ENCODE measurements around the gene MYO3A.

MYO3A gene

DNA sequence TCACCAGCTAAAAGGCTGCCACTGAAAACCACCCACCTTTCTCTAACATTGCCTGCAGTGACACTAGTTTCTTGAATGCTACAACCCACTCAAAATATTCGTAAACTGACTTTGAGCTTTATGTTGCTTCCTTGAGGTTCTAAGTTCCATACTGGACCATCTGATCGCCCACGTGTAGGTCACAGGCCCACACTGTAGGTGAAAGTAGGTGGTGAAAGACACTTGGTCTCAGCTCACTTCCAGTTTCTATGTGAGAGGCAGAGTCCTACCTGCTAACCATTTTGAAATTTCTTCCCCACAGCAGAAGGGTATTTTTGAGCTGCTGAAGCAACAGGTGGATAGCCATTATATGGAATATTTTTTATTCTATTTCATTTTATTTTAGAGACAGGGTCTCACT, 97.3 kb downstream of the MYO3A start:
- no peak overlapping the region for H3K9ac ChIP-seq (ENCODE audit: low read length)
- H3K4me1 ChIP-seq (ENCODE audit: low read length) = no peaks in the 10 kb centered on the region
- H4K20me1 ChIP-seq (ENCODE audit: insufficient read depth, low read length) = no peaks in the 10 kb centered on the region
- H3K4me2 ChIP-seq (ENCODE audit: low read depth, low read length) = no peak overlapping the region
- no peaks in the 10 kb centered on the region for H3F3A ChIP-seq (ENCODE audit: insufficient read depth, low read length)
- no peaks in the 10 kb centered on the region for H3K36me3 ChIP-seq (replicated peaks; ENCODE audit: insufficient read depth, low read length)
- H2AFZ ChIP-seq (ENCODE audit: low read length) = no peak overlapping the region
- no peaks in the 10 kb centered on the region for H3K9me2 ChIP-seq (replicated peaks; ENCODE audit: insufficient read depth, low read length)
- H3K27me3 ChIP-seq (replicated peaks; ENCODE audit: insufficient read depth, low read length) = no peaks in the 10 kb centered on the region
- no peak overlapping the region for H3K27ac ChIP-seq (ENCODE audit: low read length)
- H3K79me2 ChIP-seq (ENCODE audit: low read length) = no peaks in the 10 kb centered on the region
- no peak overlapping the region for H3K4me3 ChIP-seq (ENCODE audit: low read length)
- DNase-seq = no peak
- H3K9me3 ChIP-seq (replicated peaks; ENCODE audit: insufficient read depth, low read length) = no peaks in the 10 kb centered on the region
- TF ChIP-seq EZH2phosphoT487 (IDR thresholded peaks at IDR 0.05; ENCODE audit: low read length) (no peak), EZH2 (optimal IDR thresholded peaks at IDR 0.05; ENCODE audit: low read depth, low read length) (no peak)
- TF ChIP-seq, protein P1, sequence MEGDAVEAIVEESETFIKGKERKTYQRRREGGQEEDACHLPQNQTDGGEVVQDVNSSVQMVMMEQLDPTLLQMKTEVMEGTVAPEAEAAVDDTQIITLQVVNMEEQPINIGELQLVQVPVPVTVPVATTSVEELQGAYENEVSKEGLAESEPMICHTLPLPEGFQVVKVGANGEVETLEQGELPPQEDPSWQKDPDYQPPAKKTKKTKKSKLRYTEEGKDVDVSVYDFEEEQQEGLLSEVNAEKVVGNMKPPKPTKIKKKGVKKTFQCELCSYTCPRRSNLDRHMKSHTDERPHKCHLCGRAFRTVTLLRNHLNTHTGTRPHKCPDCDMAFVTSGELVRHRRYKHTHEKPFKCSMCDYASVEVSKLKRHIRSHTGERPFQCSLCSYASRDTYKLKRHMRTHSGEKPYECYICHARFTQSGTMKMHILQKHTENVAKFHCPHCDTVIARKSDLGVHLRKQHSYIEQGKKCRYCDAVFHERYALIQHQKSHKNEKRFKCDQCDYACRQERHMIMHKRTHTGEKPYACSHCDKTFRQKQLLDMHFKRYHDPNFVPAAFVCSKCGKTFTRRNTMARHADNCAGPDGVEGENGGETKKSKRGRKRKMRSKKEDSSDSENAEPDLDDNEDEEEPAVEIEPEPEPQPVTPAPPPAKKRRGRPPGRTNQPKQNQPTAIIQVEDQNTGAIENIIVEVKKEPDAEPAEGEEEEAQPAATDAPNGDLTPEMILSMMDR (IDR thresholded peaks at IDR 0.05; ENCODE audit: low read length) = no peak

DNA sequence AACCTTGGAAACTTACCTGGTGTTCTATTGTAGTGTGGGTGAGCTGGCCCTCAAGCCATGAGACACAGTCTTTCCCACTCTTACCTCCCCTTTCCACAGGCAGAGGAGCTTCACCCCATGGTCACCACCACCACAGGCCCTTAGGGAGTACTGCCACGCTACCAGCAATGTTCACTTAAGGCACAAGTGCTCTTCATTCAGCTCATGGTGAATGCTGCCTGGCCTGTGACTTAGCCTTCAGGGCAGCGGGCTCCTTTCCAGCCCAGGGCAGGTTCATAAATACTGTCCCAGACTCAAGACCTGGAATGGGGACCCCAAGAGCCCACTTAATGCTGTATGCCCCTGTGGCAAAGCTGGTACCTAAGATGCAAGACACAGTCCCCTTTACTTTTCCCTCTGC, 109.4 kb downstream of the MYO3A start:
- no peak overlapping the region for H2AFZ ChIP-seq (ENCODE audit: low read length)
- no peak for DNase-seq
- H3K36me3 ChIP-seq (replicated peaks; ENCODE audit: insufficient read depth, low read length) = no peaks in the 10 kb centered on the region
- no peak overlapping the region for H3K9ac ChIP-seq (ENCODE audit: low read length)
- no peaks in the 10 kb centered on the region for H3K4me1 ChIP-seq (ENCODE audit: low read length)
- no peaks in the 10 kb centered on the region for H4K20me1 ChIP-seq (ENCODE audit: insufficient read depth, low read length)
- H3K27me3 ChIP-seq (replicated peaks; ENCODE audit: insufficient read depth, low read length) = no peaks in the 10 kb centered on the region
- no peak overlapping the region for H3K4me2 ChIP-seq (ENCODE audit: low read depth, low read length)
- H3K9me2 ChIP-seq (replicated peaks; ENCODE audit: insufficient read depth, low read length) = no peaks in the 10 kb centered on the region
- TF ChIP-seq, protein P1 (IDR thresholded peaks at IDR 0.05; ENCODE audit: low read length) = no peak
- TF ChIP-seq EZH2phosphoT487 (IDR thresholded peaks at IDR 0.05; ENCODE audit: low read length) (no peak), EZH2 (optimal IDR thresholded peaks at IDR 0.05; ENCODE audit: low read depth, low read length) (no peak)
- H3K27ac ChIP-seq (ENCODE audit: low read length) = no peak overlapping the region
- H3K4me3 ChIP-seq (ENCODE audit: low read length) = no peak overlapping the region
- H3F3A ChIP-seq (ENCODE audit: insufficient read depth, low read length) = no peaks in the 10 kb centered on the region
- no peaks in the 10 kb centered on the region for H3K79me2 ChIP-seq (ENCODE audit: low read length)
- H3K9me3 ChIP-seq (replicated peaks; ENCODE audit: insufficient read depth, low read length) = no peaks in the 10 kb centered on the region

GRCh38 chr10:26044141-26044749, 110.2 kb downstream of the MYO3A start:
- no peak overlapping the region for H3K9ac ChIP-seq (ENCODE audit: low read length)
- H3K36me3 ChIP-seq (replicated peaks; ENCODE audit: insufficient read depth, low read length) = no peaks in the 10 kb centered on the region
- no peaks in the 10 kb centered on the region for H3F3A ChIP-seq (ENCODE audit: insufficient read depth, low read length)
- H3K9me2 ChIP-seq (replicated peaks; ENCODE audit: insufficient read depth, low read length) = no peaks in the 10 kb centered on the region
- no peaks in the 10 kb centered on the region for H3K27me3 ChIP-seq (replicated peaks; ENCODE audit: insufficient read depth, low read length)
- H3K79me2 ChIP-seq (ENCODE audit: low read length) = no peaks in the 10 kb centered on the region
- no peak overlapping the region for H2AFZ ChIP-seq (ENCODE audit: low read length)
- no peak overlapping the region for H3K4me2 ChIP-seq (ENCODE audit: low read depth, low read length)
- DNase-seq = no peak
- H3K27ac ChIP-seq (ENCODE audit: low read length) = no peak overlapping the region
- H3K4me3 ChIP-seq (ENCODE audit: low read length) = no peak overlapping the region
- no peaks in the 10 kb centered on the region for H3K4me1 ChIP-seq (ENCODE audit: low read length)
- no peaks in the 10 kb centered on the region for H4K20me1 ChIP-seq (ENCODE audit: insufficient read depth, low read length)
- H3K9me3 ChIP-seq (replicated peaks; ENCODE audit: insufficient read depth, low read length) = no peaks in the 10 kb centered on the region
- TF ChIP-seq, protein P1 (IDR thresholded peaks at IDR 0.05; ENCODE audit: low read length) = no peak
- no peak for TF ChIP-seq EZH2 (optimal IDR thresholded peaks at IDR 0.05; ENCODE audit: low read depth, low read length)
- no peak for TF ChIP-seq EZH2phosphoT487 (IDR thresholded peaks at IDR 0.05; ENCODE audit: low read length)

Measured in MM.1S (cell line).